ENCODE results near the gene ENTHD1. TPM values are rescaled to one million over a fixed set of nuclear protein-coding genes. Genes with fewer than 3 reads are reported as not detected.
"Not testable (repeated sequence)": the region's sequence is repeated elsewhere in the genome, so short reads cannot be mapped to it uniquely, and the experiment has no call there.

ENTHD1 gene
- total and polyA plus RNA-seq, 12 donors: 0.09 TPM; not detected in 11

GRCh38 chr22:39871008-39871798, 22.4 kb downstream of the ENTHD1 start:
- no peak for TF ChIP-seq CTCF (IDR thresholded peaks at IDR 0.05)
- no peak for DNase-seq

GRCh38 chr22:39869797-39870196, 23.8 kb downstream of the ENTHD1 start:
- H3K4me1 ChIP-seq; H3K27ac ChIP-seq; intact Hi-C loops (cut with DNase I); H3K4me3 ChIP-seq; ATAC-seq; H3K36me3 ChIP-seq; DNase-seq; H3K9me3 ChIP-seq: not testable (repeated sequence)
- peaks cover 0 to 33% (median 19%) of the 10 kb centered on the region in 7 donors for H3K27me3 ChIP-seq
- 88 to 89% methylated on average over 2 of the region's 2 CpGs for WGBS, 2 donors

More at GRCh38 chr22:39871008-39871798, 22.4 kb downstream of the ENTHD1 start:
- no peaks in the 10 kb centered on the region for H3K36me3 ChIP-seq
- no peak overlapping the region for H3K27ac ChIP-seq
- 74 to 76% methylated on average over 5 of the region's 5 CpGs for WGBS, 2 donors
- intact Hi-C loops (cut with DNase I): no loop called here
- peaks cover 0 to 33% (median 19%) of the 10 kb centered on the region in 7 donors for H3K27me3 ChIP-seq
- no peaks in the 10 kb centered on the region for H3K4me1 ChIP-seq
- peaks cover 0 to 5% (median 0%) of the 10 kb centered on the region in 11 donors for H3K9me3 ChIP-seq
- ATAC-seq: no peak
- H3K4me3 ChIP-seq: no peak overlapping the region

GRCh38 chr22:39868741-39869140, 24.8 kb downstream of the ENTHD1 start:
- ATAC-seq (no peak), DNase-seq (no peak)
- peaks cover 0 to 43% (median 15%) of the 10 kb centered on the region in 7 donors for H3K27me3 ChIP-seq
- H3K36me3 ChIP-seq: no peaks in the 10 kb centered on the region
- intact Hi-C loops (cut with DNase I): no loop called here
- TF ChIP-seq CTCF (IDR thresholded peaks at IDR 0.05): no peak
- H3K9me3 ChIP-seq: peaks cover 0 to 5% (median 0%) of the 10 kb centered on the region in 11 donors
- H3K4me3 ChIP-seq: no peak overlapping the region
- 52 to 67% methylated on average over 1 of the region's 1 CpG for WGBS, 2 donors
- H3K4me1 ChIP-seq: no peaks in the 10 kb centered on the region
- H3K27ac ChIP-seq: no peak overlapping the region

GRCh38 chr22:39859903-39860588, 33.5 kb downstream of the ENTHD1 start:
- ATAC-seq: no peak
- no peak overlapping the region for H3K4me3 ChIP-seq
- WGBS, 2 donors: 62 to 63% methylated on average over 7 of the region's 7 CpGs
- DNase-seq: no peak
- intact Hi-C loops (cut with DNase I): loop anchor here in 2 of 10 donors (10.0 kb wide), 2 partner anchors 55 to 65 kb away; no protein-coding TSS in a partner anchor
- no peaks in the 10 kb centered on the region for H3K4me1 ChIP-seq
- no peaks in the 10 kb centered on the region for H3K36me3 ChIP-seq
- peaks cover 0 to 62% (median 21%) of the 10 kb centered on the region in 7 donors for H3K27me3 ChIP-seq
- H3K27ac ChIP-seq: no peak overlapping the region
- TF ChIP-seq CTCF (IDR thresholded peaks at IDR 0.05): no peak
- H3K9me3 ChIP-seq: no peaks in the 10 kb centered on the region

Measured in heart right ventricle (tissue), 16 donors.